Measurements from ENCODE around the gene STAB1.

GRCh38 chr3:52525680-52526561 is 30.8 kb downstream of the STAB1 start:
- TF ChIP-seq CTCF (IDR thresholded peaks at IDR 0.05) (no peak), POLR2A (IDR thresholded peaks at IDR 0.05) (no peak)

Measured in testis (tissue), 2 donors.